HG02885 (cell line): Measurements from ENCODE around the gene MDN1.
"Not testable (repeated sequence)": the region's sequence is repeated elsewhere in the genome, so short reads cannot be mapped to it uniquely, and the experiment has no call there.

ENCODE experiments used
- ATAC-seq: cut with Tn5 transposase; IDR thresholded peaks from one replicate; pipeline ENCODE4 v1.9.1; 2021; ENCODE audit warnings: mild to moderate bottlenecking; ENCODE audit not compliant: unreplicated experiment, poor library complexity

Gene MDN1

DNA sequence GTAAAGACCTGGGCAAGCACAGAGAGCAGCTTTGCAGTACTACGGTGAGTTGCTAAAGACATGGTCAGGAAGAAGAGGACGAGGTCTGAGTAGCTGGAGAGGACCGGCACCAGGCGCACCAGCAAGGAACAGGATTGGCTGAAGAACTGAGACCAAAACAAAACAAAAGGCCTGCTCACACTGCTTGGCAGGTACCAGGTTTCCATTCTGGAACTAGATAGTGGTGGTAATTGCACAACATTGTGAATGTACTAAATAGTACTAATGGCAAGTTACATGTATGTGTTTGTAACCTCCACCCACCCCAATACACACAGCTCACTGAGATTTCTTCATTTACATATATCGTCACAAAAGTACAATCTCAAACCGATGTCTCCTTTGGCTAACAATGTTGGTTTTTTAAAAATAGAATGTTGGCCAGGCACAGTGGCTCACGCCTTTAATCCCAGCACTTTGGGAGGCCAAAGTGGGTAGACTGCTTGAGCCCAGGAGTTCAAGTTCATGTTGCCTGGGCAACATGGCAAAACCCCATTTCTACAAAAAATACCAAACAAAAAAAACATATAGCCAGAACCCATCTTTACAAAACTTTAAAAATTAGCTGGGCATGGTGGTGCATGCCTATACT, 148.5 kb downstream of the MDN1 start:
- ATAC-seq, result no peak

DNA sequence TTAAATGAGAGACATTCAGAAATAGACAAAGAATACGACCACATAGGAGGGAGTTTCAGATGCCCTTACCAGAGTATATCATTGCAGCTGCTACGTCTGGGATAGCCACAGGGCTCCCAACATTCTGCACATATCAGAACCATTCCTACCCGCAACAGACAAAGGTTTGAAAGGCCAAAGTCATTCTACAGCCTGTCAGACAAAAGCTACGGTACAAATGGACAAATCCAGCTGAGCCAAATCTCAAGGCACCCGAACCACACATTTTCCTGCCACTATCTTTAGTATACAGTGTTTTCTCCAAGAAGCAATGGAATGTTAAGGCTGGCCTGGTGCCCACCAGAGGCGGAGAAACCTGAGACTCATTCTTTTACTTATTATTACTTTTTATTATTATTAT, 150.6 kb downstream of the MDN1 start:
- ATAC-seq, result no peak

DNA sequence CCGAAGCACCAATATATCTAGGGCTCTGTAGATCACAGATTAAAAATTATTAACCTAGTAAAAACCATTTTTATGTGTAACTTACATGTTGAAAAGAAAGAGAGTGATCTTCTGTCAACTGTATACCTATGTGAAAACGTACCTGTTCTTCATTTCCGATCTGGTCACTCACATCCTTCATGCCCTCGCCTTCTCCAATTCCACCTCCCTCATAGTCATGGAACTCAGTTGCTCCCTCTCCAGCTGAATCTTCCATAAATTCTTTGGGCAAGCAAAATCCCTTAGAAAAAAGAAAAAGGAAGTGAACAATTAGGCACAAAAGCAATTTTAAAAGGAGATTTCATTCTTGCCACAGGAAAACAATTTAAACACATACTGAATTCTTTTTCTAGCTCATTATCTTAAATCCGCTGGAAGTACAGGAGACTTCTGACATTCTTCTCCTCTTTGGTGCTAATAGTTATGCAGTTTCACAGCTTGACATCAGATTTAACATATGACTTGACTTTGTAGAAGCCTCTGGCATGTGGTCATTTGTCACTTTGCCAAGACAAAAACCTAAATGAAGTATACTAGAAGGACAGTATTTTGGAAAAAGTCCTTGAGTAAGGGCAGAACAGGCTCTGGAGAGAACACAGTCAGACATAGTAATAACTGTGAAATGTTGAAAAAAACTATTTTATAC, 151.6 kb downstream of the MDN1 start:
- no peak for ATAC-seq

DNA sequence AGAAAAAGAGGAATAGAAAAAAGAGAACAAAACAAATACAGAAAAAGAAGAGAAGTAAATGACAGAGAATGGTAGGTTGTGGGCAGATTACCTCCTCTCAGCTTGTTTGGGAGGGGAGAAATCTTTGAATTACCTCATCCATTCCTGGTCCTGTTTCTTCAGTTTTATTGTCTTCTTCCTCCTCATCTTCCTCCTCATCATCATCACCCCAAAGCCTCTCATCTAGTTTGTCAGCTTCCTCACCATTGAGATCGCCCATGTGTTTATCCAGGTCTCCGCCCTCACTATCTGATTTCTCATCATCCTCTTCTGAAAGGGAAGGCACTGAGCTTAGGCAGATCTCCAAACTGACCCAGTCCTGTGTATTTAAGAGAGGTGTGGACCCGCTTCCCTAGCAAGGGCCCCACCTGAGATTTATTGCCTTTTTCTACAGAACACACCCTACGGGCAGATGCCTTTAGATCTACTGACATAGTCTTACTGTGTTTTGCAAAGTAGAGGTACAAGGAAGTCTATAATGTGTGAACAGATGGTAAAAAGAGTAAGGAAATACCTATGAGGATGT, 156.9 kb downstream of the MDN1 start:
- no peak for ATAC-seq

DNA sequence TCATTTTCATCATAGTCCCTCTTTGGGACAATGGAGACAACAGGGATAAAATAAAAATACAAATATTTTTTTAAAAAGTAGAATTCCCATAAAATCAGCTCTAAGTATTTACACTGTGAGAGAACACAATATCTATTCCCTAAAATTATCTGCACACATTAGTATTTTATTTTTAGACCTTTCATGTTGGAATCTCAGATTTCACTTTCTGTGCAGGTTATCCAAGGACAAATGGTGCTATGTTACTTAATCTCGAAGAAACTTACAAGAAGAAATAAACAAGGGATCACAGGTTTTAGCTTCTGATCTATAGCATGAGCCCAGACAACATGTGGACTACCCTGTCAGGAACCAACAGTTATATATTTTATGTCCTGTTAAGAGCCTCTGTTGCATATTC, 158.0 kb downstream of the MDN1 start:
- no peak for ATAC-seq

DNA sequence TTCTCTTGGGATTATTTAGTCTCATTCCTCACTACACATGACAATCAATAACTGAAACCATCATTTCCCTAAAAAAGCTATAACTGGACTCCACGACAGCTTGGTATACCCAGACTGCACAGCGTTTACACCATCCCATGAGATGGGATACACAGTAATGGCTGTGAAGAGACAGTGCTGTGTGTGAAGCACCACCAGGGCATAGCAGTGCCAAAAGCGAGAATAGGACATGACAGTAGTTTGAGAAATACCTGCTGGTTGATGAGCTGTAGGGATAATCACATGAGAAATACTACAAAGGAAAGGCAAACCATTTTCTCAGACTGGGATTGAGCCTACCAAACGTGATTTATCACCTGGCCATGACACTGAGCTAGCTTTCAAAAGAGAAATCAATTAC, 158.6 kb downstream of the MDN1 start:
- no peak for ATAC-seq

DNA sequence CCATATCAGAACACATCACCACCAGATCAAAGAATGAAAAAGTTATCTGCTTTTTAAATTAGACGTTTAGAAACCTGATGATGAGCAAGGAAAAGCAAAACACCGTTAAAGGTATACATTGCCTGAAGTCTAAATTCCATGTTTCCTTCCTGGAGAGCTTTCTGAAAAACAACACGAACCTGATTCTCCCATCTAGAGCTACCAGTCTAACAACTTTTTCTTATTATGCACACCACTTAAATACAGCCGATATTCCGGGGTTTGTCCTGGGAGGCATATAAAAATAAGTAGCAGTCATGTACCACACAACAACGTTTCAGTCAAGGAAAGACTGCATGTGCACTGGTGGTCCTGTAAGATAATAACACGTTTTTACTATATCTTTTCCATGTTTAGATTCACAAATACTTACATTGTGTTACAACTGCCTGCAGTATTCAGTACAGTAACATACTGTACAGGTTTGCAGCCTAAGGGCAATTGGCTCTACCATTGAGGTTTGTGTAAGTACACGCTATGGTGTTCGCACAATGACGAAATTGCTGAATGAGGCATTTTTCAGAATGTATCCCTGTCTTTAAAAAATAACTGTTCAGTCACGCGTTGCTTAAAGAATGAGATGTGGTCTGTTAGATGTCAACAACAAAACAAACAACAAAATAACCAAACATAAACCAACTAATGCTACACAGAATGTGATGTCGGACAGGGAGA, 162.0 kb downstream of the MDN1 start:
- no peak for ATAC-seq

DNA sequence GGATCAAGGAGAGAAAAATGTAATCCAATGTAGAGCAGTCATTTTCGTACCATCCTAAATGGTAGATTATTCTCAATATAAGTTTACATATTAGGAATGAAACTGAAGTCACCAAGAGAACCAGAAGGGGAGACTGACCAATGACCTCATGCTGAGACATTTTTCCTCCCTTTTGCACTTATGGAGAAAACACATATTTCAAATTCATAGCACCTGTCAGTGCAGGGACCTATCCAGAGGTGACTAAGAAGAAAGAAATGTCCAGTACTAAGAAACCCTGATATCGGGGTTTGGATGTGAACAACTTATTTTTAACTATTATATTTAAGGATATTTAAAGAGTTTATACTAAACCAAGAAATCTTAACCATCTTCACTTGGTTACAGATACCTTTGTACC, 164.5 kb downstream of the MDN1 start:
- no peak for ATAC-seq

DNA sequence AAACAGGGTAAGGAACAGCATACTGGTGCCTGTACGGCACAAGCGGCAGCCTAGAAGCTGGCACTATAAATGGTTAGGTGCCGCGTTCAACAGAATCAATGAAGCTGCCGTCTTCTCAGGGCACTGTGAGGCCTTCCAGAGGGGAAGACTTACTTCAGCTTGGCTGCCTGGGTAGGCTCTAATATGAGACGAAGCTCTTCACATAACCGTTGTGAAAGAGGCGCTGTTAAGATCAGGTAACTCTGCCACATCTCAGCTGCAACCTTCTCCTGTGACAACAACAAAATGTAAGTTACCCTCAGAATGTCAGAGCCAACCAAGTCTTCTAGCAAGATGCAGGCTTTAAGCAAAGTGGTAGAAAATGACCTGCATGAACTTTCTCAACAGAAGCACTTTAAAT, 169.0 kb downstream of the MDN1 start:
- no peak for ATAC-seq

DNA sequence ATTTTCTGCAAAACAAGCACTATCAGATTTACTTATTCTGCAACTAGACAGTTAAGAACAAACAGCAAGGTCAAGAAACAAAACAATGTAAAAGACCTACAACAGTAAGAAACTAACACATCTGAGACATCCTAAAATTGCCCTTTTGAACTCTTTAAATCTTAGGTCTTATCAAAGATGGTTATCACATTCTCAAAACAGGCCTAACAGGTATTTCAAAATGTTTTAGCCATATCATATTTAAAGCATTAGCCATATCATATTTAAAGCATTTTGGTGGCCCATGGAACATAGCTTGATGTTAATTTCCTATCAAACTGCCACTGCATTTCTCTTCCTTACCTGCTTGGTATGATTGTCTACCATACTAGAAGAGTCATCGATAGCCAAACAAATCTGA, 169.9 kb downstream of the MDN1 start:
- no peak for ATAC-seq

DNA sequence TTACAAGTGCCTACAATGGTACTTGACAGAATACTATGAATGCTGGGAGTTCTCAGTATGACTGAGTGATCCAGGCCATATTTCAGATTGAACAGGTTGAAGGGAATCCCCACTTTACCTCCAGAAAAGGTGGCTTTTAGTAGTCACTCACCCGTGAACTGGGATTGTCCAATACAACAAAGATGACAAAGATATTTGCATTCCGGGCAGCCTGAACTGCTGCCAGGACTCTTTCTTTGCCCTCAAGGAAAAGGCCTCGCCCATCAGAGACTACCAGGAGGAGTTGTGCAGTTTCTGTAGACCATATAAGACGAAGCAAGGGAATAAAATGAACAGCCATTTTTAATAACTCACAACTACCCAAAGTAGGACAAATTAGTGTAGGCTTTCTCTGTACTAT, 174.7 kb downstream of the MDN1 start:
- ATAC-seq, result no peak

DNA sequence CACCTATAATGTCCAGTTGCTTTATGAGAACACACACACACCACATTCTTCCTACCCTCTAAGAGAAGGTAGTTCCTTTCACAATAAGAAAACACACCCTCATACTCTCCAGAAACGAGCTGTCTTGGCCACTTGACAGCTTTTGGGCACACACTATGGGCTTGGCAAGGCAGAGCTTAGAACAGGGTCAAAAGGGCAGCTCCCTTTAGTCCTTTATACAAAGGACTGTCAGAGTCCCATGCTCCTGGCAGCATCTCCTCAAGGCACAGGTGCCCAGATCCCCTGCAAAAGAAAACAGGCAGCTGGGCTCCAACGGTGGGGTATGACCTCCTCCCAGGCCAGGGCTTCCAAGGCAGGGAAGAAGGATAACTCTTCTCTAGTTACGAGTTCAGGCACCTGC, 176.2 kb downstream of the MDN1 start:
- no peak for ATAC-seq

DNA sequence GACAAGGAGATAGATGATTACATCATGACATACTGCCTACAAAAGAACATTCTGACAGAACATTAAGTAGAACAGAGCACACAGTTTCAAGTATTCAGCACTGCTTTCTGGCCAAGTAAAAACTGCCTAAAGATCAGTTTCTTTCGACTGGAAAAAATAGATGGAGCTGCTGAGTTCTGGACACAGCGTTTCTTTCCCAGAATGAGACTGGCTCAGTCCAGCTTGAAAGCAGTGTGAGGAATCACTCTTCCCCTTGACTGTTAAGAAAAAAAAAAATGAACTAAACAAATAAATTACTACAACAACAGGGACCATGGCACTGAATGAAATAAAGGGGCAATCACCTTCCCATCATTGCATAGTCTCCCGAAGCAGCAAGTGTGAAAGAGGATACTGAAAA, 176.6 kb downstream of the MDN1 start:
- ATAC-seq, result no peak

DNA sequence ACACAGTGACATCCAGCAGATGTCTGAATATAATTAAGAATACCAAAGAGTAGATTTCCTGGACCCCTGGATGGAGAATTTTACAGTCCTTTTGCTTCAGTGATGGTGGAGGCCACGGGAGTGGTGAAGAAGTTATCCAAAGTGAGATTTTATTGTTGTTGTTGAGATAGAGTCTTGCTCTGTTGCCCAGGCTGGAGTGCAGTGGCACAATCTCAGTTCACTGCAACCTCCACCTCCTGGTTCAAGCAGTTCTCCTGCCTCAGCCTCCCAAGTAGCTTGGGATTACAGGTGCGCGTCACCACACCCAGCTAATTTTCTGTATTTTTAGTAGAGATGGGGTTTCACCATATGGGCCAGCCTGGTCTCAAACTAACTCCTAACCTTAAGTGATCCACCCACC, 178.0 kb downstream of the MDN1 start:
- ATAC-seq, result not testable (repeated sequence)

DNA sequence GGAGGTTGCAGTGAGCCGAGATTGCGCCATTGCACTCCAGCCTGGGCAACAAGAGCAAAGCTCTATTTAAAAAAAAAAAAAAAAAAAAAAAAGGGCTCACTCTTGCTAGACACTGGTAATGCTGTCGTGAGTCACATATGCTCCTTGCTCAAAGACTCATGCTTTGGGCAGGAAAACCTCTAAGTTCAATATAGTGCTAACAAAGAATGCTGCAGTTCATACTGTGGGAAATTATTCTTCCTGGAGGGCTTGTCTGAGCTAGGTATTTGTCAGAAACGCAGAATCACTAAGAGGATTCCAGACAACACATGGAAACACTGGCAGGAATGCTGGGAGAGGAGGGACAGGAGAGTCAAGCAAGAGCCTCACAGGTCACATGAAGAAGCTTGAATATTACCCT, 178.8 kb downstream of the MDN1 start:
- no peak for ATAC-seq

DNA sequence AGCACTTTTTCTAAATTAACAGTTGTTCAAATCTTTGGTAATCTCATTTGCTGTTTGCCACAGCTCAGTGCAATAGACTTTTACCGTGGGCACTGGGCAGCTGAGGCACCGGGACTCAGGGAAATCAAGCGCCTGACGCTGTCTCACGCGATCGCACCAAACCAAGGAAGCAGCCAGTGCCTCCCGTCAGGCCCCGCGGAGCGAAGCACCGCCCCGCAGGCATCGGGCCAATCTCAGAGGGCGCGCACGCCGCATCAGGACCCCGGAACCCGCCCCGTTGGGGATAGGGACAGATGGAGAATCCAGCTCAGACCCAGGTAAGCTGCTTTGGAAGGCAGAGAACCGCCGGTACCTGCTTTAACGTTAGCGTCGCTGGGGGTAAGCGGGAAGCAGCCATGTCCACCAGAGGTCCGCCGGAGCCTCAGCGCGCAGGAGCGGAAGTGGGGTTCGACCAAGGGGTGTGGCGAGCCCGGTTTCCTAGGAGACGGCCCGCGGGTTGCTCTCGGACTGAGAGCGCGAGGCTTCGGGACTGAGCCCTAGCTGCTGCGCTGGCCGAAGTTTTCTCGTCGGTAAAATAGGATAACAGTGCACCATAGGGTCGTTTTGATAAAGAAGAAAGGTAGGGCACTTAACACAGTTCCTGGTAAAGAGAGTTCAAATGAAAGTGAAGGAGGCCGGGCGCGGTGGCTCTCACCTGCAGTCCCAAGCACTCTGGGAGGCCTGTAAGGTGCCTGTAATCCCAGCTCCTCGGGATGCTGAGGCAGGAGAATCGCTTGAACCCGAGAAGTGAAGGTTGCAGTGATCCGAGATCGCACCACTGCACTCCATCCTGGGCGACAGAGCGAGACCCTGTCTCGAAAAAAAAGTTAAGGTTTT, 181.0 kb downstream of the MDN1 start, which contains the start of gene LYRM2:
Gene LYRM2, minus strand, starts transcription at position 428 of the 876 bp plus-strand sequence. Its CDS starts 31 bp downstream, at position 397.
- ATAC-seq, result peak; percentile 99

DNA sequence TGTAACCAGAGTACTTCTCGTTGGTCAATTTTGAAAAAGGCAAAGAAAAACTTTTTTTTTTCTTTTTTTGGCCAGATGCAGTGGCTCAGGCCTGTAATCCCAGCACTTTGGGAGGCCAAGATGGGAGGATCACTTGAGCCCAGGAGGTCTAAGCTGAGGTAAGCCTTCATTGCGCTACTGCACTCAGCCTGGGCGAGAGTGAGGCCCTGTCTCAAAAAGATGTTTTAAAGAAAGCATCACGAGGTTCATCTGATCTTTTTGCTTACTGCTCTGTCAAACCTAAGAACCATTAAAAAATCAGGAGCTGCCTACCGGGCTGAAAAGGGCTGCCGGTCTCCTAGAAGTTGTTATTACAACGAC, 181.7 kb downstream of the MDN1 start:
- ATAC-seq, result peak; percentile 2

DNA sequence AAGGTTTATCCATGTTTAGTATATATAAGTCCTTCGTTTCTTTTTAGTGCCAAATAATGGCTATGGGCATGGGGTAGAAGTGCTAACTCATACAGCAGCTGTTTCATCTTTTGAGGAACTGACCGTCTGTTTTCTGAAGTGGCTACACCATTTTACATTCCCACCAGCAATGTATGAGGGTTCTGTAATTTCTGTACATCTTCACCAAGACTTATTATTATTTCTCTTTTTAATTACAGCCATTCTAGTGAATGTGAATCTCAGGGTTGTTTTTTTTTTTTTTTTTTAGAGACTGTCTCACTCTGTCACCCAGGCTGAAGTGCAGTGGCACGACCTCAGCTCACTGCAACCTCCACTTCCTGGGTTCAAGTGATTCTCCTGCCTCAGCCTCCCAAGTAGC, 183.2 kb downstream of the MDN1 start:
- ATAC-seq, result not testable (repeated sequence)

DNA sequence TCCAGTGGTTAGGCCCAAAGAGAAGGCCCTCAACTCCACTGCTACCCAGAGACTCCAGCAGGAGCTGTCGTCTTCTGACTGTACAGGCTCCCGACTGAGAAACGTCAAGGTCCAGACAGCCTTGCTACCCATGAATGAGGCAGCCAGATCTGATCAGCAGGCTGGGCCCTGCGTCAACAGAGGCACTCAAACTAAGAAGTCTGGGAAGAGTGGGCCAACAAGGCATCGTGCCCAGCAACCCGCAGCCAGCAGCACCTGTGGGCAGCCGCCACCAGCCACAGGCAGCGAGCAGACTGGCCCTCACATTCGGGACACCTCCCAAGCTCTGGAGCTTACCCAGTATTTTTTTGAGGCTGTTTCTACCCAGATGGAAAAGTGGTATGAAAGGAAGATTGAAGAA, 189.1 kb downstream of the MDN1 start:
- ATAC-seq, result no peak

DNA sequence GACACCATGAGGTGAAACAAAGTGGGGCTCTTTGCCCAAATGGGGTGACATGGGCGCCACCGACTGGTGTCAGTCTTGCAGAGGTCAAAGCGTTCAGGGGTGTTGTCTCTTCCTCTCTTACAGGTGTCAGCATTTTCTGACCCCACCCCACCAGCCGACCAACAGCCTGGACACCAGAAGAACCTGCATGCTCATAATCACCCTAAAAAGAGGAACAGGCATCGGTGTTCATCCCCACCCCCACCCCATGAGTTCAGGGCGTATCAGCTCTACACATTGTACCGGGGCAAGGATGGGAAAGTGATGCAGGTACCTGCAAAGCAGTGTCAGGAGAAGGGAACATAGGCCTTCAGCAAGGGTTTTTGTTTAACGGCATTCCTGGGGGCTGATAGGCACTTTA, 195.8 kb downstream of the MDN1 start:
- ATAC-seq, result no peak
